ENCODE data around the gene ESAM.
A peak's percentile ranks its signal among the peaks of the same experiment; 100 is the strongest.

Gene ESAM

DNA sequence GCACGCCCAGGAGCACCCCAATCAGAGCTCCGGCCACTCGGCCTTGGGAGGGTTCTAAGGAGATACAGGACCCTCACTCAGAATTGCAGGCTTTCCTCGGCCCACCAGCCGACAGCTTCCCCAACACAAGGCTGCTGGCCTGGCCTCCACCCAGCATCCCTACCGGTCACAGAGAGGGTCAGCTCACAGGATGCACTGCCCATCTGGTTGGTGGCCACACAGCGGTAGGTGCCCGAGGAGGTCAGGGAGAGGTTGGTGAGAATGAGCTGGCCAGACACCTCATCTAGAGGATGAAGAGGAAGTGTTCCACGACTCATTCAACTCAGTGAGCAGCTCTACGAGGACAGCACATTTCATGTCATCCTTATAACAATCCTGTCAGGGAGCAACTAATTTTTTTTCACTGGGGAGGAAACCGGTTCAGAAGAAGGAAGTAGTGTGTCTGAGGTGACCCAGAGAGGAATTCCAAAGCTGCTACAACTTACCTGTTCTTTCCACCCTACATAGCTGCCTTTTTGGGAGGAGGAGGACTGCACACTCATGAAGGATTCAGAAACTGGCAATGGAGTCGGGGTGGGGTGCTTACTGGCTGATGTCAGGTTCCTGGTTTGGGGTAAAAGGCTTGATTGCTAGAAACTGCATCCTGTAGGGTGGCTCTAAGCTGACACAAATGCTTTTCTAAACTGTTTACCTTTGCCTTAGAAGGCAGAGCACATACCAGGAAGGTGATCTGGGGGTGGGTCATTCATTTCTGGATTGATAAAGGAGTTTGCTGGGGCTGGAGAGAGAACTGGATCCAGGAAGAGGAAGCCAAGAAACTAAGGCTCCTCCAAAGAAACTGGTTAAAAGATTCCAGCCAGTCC is 13.4 kb downstream of the ESAM start:
- Histone ChIP-seq H3K36me3 (ENCODE audit: control insufficient read depth, insufficient read depth, low read length) (peaks cover 2% of the 10 kb centered on the region; the same call in 1 of the 2 replicates), H3K4me3 (replicated peaks; ENCODE audit: low read depth, low read length) (no peak overlapping the region), H3K27me3 (replicated peaks; ENCODE audit: control insufficient read depth, insufficient read depth, low read length) (no peaks in the 10 kb centered on the region)
- TF ChIP-seq, protein P1, sequence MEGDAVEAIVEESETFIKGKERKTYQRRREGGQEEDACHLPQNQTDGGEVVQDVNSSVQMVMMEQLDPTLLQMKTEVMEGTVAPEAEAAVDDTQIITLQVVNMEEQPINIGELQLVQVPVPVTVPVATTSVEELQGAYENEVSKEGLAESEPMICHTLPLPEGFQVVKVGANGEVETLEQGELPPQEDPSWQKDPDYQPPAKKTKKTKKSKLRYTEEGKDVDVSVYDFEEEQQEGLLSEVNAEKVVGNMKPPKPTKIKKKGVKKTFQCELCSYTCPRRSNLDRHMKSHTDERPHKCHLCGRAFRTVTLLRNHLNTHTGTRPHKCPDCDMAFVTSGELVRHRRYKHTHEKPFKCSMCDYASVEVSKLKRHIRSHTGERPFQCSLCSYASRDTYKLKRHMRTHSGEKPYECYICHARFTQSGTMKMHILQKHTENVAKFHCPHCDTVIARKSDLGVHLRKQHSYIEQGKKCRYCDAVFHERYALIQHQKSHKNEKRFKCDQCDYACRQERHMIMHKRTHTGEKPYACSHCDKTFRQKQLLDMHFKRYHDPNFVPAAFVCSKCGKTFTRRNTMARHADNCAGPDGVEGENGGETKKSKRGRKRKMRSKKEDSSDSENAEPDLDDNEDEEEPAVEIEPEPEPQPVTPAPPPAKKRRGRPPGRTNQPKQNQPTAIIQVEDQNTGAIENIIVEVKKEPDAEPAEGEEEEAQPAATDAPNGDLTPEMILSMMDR (IDR thresholded peaks at IDR 0.05; ENCODE audit: insufficient read depth, low read length, poor library complexity, severe bottlenecking) = no peak
- DNase-seq (ENCODE audit: extremely low read depth, insufficient read length) = no peak

DNA sequence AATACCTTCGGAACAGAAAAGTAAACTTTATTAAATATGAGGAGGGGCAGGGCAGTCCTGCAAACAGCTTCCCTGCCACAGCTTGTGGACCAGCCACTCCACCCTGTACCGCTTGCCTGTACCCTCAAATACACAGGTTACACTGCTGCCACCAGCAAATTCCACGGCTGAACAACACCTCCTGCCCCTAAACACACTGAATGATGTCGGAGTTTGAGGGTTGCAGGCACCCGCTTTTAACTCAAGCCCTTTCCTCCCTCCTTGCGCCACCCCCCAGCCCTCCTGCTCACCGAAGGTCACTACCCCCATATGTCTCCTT is 14.0 kb downstream of the ESAM start:
- DNase-seq (ENCODE audit: extremely low read depth, insufficient read length) = no peak
- no peaks in the 10 kb centered on the region for H3K27me3 ChIP-seq (replicated peaks; ENCODE audit: control insufficient read depth, insufficient read depth, low read length)

DNA sequence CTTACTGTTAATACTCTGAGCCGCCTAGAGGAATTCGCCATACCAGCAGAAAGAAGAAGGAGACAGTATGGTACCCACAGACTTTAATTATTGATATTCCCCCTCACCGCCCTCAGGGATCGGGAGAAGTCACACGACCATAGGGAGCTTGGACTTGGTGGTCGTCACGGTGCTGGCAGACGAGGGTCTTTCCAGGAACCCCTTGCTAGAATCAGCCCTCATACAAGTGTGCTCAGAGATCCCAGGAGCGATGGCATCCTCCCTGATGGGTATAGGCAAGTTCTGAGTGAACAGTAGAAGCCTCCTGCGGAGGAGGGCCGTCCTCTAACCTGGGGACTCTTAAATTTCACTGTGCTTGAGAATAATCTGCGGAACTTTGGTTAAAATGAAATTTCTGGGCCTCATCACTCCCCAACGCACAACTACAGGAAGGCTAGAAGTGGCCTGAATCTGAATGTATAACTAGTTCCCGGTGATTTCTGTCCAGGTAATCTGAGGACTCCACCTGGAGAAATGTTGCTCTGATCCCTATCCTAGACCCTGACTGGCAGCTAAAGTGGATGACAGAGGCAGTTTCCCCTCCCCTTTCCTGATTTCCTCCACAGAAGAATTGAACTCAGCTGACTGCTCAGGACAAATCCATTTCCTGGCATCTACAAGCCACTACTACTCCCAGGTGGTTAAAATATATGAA is 14.5 kb downstream of the ESAM start:
- TF ChIP-seq, protein P1 (IDR thresholded peaks at IDR 0.05; ENCODE audit: insufficient read depth, low read length, poor library complexity, severe bottlenecking) = no peak
- Histone ChIP-seq H3K27me3 (replicated peaks; ENCODE audit: control insufficient read depth, insufficient read depth, low read length) (no peaks in the 10 kb centered on the region), H3K4me3 (replicated peaks; ENCODE audit: low read depth, low read length) (no peak overlapping the region), H3K36me3 (ENCODE audit: control insufficient read depth, insufficient read depth, low read length) (no peaks in the 10 kb centered on the region; the same call in 1 of the 2 replicates)
- no peak for DNase-seq (ENCODE audit: extremely low read depth, insufficient read length)

More for the DNA sequence above, 14.0 kb downstream of the ESAM start:
- H3K36me3 ChIP-seq (ENCODE audit: control insufficient read depth, insufficient read depth, low read length) = no peaks in the 10 kb centered on the region; the same call in 1 of the 2 replicates
- H3K4me3 ChIP-seq (replicated peaks; ENCODE audit: low read depth, low read length) = no peak overlapping the region
- TF ChIP-seq, protein P1 (IDR thresholded peaks at IDR 0.05; ENCODE audit: insufficient read depth, low read length, poor library complexity, severe bottlenecking) = no peak

DNA sequence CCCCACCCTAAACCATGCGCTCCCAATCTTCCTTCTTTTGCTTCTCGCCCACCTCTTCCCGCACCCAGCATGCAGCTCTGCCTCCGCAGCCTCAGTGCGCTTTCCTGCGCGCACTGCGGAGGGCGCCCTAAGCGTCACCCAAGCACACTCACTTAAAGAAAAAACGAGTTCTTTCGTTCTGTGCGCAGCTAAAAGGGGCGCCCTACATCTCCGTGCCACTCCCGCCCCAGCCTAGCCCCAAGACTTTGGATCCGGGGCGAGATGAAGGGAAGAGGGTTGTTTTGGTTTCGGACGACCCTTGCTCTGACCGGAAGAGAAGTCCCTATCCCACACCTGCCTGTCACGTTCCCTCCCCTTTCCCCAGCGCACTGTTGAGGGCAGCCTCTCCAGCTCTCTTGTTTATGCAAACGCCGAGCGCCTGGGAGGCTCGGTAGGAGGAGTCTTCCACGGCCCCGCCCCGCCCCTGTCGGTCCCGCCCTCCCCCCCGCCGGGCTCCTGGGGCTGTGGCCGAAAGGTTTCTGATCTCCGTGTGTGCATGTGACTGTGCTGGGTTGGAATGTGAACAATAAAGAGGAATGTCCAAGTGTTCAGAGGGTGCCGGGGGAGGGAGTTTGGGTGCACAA is 15.4 kb downstream of the ESAM start:
- peak overlapping the region; percentile 72 for H3K4me3 ChIP-seq (replicated peaks; ENCODE audit: low read depth, low read length)
- TF ChIP-seq, protein P1 (IDR thresholded peaks at IDR 0.05; ENCODE audit: insufficient read depth, low read length, poor library complexity, severe bottlenecking) = peak; percentile 85
- DNase-seq (ENCODE audit: extremely low read depth, insufficient read length) = peak; percentile 86
- H3K27me3 ChIP-seq (replicated peaks; ENCODE audit: control insufficient read depth, insufficient read depth, low read length) = no peaks in the 10 kb centered on the region
- H3K36me3 ChIP-seq (ENCODE audit: control insufficient read depth, insufficient read depth, low read length) = no peaks in the 10 kb centered on the region; the same call in 1 of the 2 replicates

DNA sequence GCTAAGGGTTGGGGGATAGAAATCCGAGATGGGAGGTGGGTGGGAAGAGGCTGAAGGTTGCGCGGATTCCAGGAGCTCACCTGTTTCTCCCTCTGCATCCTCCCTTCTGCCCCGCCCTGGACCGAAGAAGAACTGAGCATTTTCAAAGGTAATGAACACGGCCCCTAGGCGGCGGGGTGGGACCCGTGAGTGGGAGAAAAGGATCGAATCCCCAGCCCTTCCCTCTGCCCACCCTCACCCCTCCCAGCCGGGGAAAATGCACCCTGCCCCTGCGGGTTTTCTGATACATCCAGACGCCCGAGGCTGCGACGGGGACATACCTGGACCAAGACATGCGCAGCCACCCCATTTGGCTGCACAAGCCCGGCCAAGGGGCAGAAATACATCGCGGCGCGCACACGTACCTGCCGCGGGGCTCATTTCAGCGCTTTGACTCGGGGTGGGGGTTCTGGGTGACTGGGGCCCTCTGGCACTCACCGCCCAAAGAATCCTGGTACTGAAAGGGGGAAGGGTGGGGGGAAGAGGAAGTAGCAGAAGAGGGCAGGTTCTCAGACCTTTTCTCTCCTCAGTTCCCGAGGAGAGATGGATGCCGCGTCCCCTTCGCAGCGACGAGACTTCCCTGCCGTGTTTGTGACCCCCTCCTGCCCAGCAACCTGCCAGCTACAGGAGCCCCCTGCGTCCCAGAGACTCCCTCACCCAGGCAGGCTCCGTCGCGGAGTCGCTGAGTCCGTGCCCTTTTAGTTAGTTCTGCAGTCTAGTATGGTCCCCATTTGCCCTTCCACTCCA is 16.1 kb downstream of the ESAM start:
- TF ChIP-seq, protein P1 (IDR thresholded peaks at IDR 0.05; ENCODE audit: insufficient read depth, low read length, poor library complexity, severe bottlenecking) = peak; percentile 56
- DNase-seq (ENCODE audit: extremely low read depth, insufficient read length) = no peak
- no peaks in the 10 kb centered on the region for H3K27me3 ChIP-seq (replicated peaks; ENCODE audit: control insufficient read depth, insufficient read depth, low read length)
- H3K4me3 ChIP-seq (replicated peaks; ENCODE audit: low read depth, low read length) = peak overlapping the region; percentile 72
- no peaks in the 10 kb centered on the region for H3K36me3 ChIP-seq (ENCODE audit: control insufficient read depth, insufficient read depth, low read length)

Measured in GM06990 (cell line).